NB4 (cell line): ENCODE measurements around the gene SKAP1.

ENCODE experiments used
- DNase-seq: peaks from one replicate; pipeline ENCODE4 v3.0.0; 2010; ENCODE audit warnings: low read depth
- H3K4me3 ChIP-seq: one replicate; pipeline ENCODE4 v1.5.1; 2011; ENCODE audit warnings: mild to moderate bottlenecking, low read depth, low read length, moderate library complexity
- MYC ChIP-seq: IDR thresholded peaks from 2 replicates; pipeline ENCODE4 v1.6.1; 2011; ENCODE audit warnings: low read depth, low read length
- POLR2A ChIP-seq: IDR thresholded peaks from 2 replicates; pipeline ENCODE4 v1.6.1; 2011; ENCODE audit warnings: mild to moderate bottlenecking; ENCODE audit not compliant: insufficient read length; ENCODE audit errors: extremely low read depth
- TF ChIP-seq, protein P1 (sequence below): IDR thresholded peaks from one replicate; pipeline ENCODE4 v1.5.1; 2012; ENCODE audit warnings: low read depth, low read length
- TF ChIP-seq, protein P2 (sequence below): IDR thresholded peaks from 2 replicates; pipeline ENCODE4 v1.6.1; 2011; ENCODE audit warnings: low read depth, low read length

Gene SKAP1

DNA sequence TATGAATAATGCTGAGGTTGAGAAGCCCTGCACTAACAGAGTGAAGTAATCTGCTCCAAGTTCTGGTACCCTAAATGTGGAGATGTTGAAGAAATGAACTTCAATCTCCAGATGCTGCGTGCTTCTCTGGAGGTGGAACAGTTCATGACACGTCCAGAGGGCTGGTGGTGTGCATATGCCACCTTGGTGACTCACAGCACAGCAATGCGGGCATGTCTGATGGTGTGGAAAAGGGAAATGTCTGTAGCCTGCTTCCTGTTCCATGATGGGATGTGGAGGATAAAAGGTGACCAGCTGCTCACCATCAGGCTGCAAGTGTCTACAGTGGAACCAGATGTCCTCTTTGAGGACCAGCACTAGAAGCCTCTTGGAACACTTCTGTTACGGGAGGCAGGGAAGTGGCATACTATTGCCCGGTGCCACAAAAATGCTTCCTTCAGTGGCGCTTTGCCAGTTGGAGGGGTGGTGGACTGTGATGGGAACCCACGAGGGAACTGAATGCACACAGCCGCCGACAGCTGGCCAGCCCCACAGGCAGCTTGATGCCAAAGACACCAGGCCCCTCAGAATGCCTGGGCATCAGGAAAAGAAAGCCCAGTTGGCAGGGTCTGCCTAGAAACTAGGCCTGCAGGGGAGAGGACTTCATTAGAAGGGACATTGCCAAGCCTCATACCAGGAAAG is 302.5 kb downstream of the SKAP1 start:
- DNase-seq = no peak
- no peak overlapping the region for H3K4me3 ChIP-seq
- TF ChIP-seq, protein P1, sequence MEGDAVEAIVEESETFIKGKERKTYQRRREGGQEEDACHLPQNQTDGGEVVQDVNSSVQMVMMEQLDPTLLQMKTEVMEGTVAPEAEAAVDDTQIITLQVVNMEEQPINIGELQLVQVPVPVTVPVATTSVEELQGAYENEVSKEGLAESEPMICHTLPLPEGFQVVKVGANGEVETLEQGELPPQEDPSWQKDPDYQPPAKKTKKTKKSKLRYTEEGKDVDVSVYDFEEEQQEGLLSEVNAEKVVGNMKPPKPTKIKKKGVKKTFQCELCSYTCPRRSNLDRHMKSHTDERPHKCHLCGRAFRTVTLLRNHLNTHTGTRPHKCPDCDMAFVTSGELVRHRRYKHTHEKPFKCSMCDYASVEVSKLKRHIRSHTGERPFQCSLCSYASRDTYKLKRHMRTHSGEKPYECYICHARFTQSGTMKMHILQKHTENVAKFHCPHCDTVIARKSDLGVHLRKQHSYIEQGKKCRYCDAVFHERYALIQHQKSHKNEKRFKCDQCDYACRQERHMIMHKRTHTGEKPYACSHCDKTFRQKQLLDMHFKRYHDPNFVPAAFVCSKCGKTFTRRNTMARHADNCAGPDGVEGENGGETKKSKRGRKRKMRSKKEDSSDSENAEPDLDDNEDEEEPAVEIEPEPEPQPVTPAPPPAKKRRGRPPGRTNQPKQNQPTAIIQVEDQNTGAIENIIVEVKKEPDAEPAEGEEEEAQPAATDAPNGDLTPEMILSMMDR = no peak
- TF ChIP-seq, protein P2, sequence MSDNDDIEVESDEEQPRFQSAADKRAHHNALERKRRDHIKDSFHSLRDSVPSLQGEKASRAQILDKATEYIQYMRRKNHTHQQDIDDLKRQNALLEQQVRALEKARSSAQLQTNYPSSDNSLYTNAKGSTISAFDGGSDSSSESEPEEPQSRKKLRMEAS = no peak
- no peak for TF ChIP-seq MYC
- no peak for TF ChIP-seq POLR2A

DNA sequence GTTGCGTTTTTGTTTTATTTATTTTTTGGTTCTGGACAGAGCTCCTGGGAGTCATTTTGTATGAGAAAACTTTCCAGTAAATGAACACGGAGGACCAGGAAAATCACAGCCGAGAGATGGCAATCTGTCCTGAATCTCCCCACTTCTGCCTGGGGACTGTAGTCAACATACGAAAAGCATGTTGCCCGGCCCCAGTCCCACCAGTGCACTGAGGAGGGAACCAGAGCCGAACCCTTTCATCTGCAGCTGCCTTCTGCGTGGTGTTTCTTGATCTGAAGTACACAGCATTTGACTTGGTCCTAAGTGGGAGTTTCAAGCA is 303.5 kb downstream of the SKAP1 start:
- TF ChIP-seq, protein P1 = no peak
- TF ChIP-seq MYC = no peak
- TF ChIP-seq, protein P2 = no peak
- H3K4me3 ChIP-seq = no peak overlapping the region
- no peak for DNase-seq

DNA sequence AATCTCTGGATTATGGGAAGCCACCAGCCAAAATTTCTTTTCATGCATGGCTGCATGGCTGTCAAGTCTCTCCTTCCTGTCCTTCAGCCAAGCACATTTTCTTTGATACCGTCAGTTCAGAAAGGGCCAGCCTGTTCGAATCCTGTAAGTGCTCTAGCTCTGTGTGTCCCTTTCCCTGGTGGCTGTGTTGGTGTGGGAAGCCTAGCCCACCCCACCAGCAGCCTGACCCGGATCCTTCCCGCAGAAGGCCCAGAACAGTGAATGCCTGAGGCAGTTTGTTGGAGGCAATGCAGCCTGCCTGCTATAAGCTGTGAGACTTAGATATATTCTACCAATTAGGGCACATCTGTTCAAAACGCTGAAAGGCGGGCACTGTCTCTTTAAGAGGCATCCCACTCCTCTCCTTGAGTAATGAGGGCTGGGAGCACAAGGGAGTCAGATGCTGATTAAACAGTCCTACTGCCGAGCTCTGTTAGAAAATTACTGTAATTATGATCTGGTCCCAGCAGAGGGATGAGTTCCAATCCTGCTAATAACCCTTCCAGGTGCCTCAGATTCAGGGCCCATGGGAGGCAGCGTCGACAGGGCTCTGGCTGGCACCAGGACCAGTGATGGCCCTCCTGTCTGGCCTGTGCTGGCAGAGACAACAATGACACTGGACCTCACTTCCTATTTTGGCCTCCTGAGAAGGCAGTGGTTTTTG is 304.0 kb downstream of the SKAP1 start:
- H3K4me3 ChIP-seq = no peak overlapping the region
- DNase-seq = no peak
- TF ChIP-seq, protein P2 = no peak
- TF ChIP-seq POLR2A (no peak), MYC (no peak)
- TF ChIP-seq, protein P1 = no peak

DNA sequence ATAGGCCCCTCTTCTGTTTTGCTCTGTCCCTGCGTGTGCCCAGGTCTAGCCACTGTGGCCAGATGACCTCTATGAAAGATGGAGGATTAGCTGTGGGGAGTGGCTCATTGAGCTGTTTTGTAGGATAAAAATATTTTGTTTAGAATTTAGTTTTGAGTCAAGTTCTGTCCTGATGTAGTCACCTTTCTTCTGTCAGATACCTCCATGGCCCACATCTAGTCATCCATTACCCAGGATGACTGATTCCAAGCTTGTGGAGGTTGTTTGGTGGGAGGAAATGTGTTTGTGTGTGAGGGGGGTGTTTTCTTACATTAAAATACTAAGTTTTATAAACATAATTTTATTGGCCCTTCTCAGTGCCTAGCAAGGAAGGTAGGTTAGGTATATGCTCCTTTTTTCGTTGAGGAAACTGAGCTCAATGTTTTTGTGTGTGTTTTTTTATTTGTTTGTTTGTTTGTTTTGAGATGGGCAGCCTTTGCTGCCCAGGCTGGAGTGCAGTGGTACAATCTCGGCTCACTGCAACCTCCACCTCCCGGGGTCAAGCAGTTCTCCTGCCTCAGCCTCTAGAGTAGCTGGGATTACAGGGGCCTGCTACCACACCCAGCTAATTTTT is 306.1 kb downstream of the SKAP1 start:
- H3K4me3 ChIP-seq = no peak overlapping the region
- no peak for DNase-seq
- TF ChIP-seq POLR2A (no peak), MYC (no peak)
- TF ChIP-seq, protein P2 = no peak
- TF ChIP-seq, protein P1 = no peak

DNA sequence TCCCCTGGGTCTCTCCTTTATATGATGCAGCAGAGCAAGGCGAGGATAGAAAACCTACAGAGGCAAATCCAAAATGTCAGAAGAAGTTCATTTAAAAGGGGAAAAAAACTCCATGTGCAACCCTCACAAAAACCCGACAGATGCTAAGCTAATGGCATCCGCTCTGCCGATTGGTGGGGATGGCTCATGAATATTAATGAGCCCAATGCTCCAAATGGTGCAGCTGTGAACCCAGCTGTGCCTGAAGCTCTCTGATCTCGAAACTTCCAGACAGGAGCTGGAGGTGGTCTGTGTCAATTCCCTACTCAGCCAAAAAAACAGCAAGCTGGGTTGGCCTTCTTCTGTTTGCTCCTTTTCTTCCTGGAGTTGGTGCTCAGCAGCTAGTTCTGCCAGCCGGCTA is 306.9 kb downstream of the SKAP1 start:
- TF ChIP-seq POLR2A = no peak
- no peak for TF ChIP-seq MYC
- TF ChIP-seq, protein P2 = no peak
- TF ChIP-seq, protein P1 = no peak
- H3K4me3 ChIP-seq = no peak overlapping the region
- no peak for DNase-seq
